ENCODE results near the gene ALDH4A1.
"Not testable (repeated sequence)": the region's sequence is repeated elsewhere in the genome, so short reads cannot be mapped to it uniquely, and the experiment has no call there.

The ALDH4A1 gene

DNA sequence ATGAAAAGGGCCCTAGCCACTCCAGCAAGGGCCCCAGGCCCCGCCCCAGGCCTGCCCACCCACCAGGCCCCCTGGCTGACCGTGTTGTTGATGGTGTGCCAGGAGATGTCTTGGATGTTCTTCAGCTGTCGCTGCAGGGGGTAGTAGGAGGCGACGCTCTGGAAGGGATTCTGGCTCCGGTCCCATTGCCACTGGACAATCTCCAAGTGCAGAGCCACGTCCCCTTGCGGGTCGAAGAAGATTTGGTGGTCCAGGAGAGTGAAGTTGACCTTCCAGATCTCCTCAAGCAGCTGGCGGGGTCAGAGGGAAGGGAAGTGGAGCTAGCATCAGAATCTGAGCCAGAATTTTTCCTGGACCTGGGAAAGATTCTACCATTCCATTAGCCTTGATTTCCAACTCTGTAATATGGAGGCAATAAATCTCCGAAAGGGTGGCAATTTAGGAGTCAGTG, 53.1 kb downstream of the ALDH4A1 start:
- DNase-seq (ENCODE audit: low read depth), result no peak

DNA sequence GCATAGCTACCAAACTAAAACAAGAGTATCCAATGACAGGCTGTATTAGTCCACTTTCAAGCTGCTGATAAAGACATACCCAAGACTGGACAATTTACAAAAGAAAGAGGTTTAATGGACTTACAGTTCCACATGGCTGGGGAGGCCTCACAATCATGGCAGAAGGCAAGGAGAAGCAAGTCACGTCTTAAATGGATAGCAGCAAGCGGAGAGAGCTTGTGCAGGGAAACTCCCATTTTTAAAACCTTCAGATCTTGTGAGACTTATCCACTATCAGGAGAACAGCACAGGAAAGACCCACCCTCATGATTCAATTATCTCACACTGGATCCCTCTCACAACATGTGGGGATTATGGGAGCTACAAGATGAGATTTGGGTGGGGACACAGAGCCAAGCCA, 54.6 kb downstream of the ALDH4A1 start:
- DNase-seq (ENCODE audit: low read depth), result not testable (repeated sequence)

DNA sequence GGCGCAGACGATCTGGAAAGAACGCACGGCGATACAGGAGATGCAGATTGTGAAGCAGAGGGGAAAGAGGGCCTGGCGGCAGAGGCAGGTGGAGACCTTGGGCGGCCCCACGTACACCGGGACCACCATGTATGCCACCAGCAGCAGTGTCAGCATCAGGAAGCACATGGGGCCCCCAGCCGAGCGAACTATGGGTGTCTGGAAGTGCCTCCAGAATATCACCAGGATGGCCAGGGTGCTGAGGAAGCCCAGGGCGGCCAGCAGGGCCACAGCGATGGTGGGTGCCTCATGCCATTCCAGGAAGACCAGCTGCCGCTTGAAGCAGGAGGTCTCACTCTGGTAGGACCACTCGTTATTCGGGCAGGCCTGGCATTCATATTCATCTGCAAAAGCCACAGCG, 62.2 kb downstream of the ALDH4A1 start:
- DNase-seq (ENCODE audit: low read depth), result no peak

DNA sequence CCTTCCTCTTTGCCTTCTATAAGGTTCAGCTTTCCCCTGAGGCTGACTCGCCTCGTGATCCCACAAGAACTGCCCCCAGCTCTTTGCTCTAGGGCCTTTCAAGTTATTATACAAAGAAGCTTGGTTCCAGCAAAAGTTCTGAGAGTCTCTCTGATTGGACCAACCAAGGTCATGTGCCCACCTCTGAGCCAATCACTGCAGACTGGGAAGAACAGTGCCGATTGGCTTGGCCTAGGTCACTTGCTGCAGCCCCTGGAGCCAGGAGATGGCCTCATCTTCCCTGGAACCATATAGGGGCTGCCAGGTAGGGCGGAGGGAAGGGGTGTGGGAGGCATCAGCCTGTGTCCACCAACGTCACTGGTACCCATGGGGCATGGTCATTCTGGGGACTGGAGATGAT, 65.7 kb downstream of the ALDH4A1 start:
- DNase-seq (ENCODE audit: low read depth), result no peak

DNA sequence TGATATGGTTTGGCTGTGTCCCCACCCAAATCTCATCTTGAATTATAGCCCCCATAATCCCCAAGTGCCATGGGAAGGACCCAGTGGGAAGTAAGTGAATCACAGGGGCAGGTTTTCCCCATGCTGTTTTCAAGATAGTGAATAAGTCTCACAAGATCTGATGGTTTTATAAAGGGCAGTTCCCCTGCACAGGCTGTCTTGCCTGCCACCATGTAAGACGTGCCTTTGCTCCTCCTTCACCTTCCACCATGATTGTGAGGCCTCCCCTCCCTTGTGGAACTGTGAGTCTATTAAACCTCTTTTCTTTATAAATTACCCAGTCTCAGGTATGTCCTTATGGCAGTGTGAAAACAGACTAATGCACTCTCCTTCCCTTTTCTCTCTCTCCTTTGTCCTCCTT, 70.0 kb downstream of the ALDH4A1 start:
- DNase-seq (ENCODE audit: low read depth), result not testable (repeated sequence)

DNA sequence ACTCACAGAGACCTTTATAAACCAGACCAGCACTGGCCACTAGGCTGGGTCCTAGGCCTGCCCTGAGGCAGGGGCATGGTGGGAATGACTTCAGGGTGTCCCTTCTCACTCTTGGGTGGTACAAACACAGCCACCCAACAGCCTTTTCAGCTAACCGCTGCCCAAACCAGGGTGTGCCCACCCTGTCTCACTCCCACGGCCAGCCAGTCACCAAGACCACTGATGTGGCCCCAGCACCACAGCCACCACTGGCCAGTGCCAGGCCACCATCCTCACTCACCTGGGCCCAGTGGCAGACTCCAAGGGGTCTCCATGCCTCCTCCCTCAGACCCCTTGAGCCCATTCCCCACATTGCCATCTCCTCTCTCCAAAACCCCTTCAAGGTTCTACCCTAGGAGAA, 70.7 kb downstream of the ALDH4A1 start:
- no peak for DNase-seq (ENCODE audit: low read depth)

DNA sequence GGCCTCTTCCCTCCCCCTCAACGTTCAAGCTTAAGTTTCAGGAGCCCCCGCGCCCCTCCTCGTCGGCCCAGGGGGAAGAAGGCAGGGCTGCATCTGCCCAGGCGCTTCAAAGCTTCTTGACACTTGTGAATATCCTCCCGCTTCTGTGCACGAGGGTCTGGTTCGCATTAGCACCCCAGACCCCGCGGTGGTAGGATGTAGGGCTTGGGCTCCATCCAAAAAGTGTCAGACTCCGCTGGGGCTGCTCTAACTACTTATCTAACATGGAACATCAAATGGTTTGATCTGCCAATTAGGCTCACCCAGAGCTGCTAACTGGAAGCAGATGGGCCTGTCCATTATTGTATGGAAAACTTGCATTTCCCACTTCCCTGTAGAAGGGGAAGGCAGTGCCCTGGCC, 71.8 kb downstream of the ALDH4A1 start:
- no peak for DNase-seq (ENCODE audit: low read depth)

DNA sequence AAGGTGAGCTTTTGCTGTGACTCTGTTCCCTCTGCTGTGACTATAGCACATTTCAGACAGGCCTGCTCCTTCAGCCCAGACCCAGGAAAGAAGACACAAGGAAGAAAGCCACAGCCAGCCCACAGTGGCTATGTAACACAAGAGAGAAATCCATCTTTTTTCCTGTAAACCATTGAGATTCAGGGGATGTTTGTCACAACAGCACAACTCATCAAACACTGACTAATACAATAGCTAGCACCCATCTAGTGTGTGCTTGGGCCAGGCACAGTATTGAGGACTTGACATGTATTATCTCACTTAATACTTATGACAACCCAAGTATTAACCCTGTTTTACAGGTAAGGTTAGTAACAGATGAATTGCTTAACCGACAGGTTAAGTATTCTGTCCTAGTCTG, 72.7 kb downstream of the ALDH4A1 start:
- DNase-seq (ENCODE audit: low read depth), result no peak

DNA sequence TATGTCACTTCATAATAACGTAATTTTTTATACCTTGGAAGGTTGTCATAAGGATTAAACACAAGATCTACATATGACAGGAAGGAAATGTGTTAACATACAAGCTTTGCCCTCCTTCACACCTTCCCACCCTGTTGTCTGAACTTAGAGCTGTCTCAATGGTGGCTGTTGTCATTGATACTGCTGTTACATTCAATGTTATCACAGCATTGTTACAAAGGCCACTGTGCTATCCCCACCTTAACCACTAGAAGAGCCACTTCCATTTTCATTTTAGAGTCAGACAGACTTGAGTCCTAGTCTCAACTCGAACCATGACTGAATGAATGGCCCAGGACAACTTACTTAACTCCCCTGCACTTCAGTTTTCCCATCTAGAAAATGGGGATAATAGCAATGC, 74.1 kb downstream of the ALDH4A1 start:
- DNase-seq (ENCODE audit: low read depth), result no peak

DNA sequence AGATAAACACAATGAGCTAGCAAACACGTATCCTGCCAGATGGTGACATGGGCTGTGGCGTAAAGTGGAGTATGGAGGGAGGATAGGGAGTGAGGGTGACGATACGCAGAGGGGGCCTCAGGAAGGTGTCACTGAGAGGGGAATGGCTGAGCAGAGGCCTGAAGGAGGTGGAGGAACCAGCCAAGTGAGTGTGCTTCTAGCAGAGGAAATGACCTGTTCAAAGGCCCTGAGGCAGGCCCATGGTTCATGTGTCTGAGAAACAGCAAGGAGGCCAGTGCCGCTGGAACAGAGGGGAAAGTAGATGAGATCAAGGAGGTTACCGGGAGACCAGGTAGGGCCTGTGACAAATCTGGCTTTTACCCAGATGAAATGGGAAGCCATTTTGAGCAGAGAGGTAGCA, 78.9 kb downstream of the ALDH4A1 start:
- no peak for DNase-seq (ENCODE audit: low read depth)
